Transverse colon (tissue), 4 donors: Measurements from ENCODE around the gene C2CD4D.

Experiments used
- POLR2A ChIP-seq: fragments of 450-650 bp; IDR thresholded peaks from one replicate; pipeline ENCODE4 v1.6.1; 2016; ENCODE audit warnings: antibody characterized with exemption, mild to moderate bottlenecking, moderate library complexity
- POLR2AphosphoS5 ChIP-seq, 3 donors: sonication (generic); formaldehyde crosslinking; IDR thresholded peaks; one replicate each; pipeline ENCODE4 v1.6.1; 2016; ENCODE audit warnings: antibody characterized with exemption in 3 of 3
- TF ChIP-seq, protein P1 (sequence below), 5 experiments: fragments of 200-600 bp in 3 of 5; fragments of 450-650 bp in 2 of 5; sonication (generic) in 3 of 5; IDR thresholded peaks; 1 replicate in 2 of 5; 2 replicates in 3 of 5; pipeline ENCODE4 v1.5.1; 2016 to 2017; ENCODE audit warnings: antibody characterized with exemption in 5 of 5, inconsistent platforms in 3 of 5, mild to moderate bottlenecking in 2 of 5, moderate library complexity in 1 of 5

DNA sequence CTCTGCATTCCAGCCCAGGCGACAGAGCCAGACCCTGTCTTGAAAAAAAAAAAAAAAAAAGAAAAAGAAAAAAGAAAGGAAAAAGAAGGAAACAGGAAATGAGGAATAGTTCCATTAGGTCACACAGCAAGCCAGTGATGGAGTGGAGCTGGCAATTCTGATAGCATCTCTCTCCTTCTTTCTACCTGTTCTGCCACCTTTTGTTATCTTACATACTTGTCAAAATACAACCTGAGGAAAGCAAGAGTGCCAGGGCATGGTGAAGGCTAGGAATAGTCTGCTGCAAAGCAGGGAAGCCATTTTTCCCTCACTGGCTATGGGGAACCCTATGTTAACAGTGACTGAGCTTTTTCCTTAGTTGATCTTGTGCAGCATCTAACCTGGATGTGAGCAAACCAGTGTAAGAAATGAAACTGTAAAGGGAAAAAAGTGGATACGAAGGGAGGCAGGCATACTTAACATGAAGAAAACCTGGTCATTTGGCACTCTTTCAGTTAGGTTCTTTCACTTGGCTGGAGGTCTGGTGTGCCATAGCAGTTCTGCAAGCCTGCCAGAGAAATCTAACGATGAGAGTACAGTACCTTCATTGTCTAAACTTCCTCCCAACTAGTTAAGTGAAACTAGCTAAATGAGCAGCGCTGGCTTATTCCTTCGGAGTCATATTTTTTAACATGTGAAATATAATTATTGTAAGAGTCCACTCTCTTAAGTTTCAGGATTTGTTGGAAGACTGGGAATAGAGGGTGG is 31.8 kb upstream of the C2CD4D start:
- TF ChIP-seq POLR2A (no peak), POLR2AphosphoS5 (IDR thresholded peaks at IDR 0.05) (no peak)
- TF ChIP-seq, protein P1, sequence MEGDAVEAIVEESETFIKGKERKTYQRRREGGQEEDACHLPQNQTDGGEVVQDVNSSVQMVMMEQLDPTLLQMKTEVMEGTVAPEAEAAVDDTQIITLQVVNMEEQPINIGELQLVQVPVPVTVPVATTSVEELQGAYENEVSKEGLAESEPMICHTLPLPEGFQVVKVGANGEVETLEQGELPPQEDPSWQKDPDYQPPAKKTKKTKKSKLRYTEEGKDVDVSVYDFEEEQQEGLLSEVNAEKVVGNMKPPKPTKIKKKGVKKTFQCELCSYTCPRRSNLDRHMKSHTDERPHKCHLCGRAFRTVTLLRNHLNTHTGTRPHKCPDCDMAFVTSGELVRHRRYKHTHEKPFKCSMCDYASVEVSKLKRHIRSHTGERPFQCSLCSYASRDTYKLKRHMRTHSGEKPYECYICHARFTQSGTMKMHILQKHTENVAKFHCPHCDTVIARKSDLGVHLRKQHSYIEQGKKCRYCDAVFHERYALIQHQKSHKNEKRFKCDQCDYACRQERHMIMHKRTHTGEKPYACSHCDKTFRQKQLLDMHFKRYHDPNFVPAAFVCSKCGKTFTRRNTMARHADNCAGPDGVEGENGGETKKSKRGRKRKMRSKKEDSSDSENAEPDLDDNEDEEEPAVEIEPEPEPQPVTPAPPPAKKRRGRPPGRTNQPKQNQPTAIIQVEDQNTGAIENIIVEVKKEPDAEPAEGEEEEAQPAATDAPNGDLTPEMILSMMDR (IDR thresholded peaks at IDR 0.05), result no peak
